Fibroblast of pulmonary artery (primary cell): ENCODE data around the gene POMP.
"Not testable (repeated sequence)": the region's sequence is repeated elsewhere in the genome, so short reads cannot be mapped to it uniquely, and the experiment has no call there.

Experiments
- DNase-seq: peaks from one replicate; pipeline ENCODE4 v3.0.0-alpha.2; 2010; ENCODE audit warnings: low read depth
- H3K4me3 ChIP-seq: replicated peaks from 2 replicates; pipeline ENCODE4 v1.5.1; 2011; ENCODE audit warnings: low read depth, mild to moderate bottlenecking, control low read depth, low read length, moderate library complexity
- CTCF ChIP-seq: IDR thresholded peaks from 2 replicates; pipeline ENCODE4 v1.5.1; 2011; ENCODE audit warnings: mild to moderate bottlenecking, control low read depth, low read length, inconsistent platforms; ENCODE audit errors: missing control alignments

The POMP gene

GRCh38 chr13:28685114-28685513, 26.2 kb downstream of the POMP start:
- H3K4me3 ChIP-seq, result no peak overlapping the region
- DNase-seq, result no peak
- no peak for TF ChIP-seq CTCF

DNA sequence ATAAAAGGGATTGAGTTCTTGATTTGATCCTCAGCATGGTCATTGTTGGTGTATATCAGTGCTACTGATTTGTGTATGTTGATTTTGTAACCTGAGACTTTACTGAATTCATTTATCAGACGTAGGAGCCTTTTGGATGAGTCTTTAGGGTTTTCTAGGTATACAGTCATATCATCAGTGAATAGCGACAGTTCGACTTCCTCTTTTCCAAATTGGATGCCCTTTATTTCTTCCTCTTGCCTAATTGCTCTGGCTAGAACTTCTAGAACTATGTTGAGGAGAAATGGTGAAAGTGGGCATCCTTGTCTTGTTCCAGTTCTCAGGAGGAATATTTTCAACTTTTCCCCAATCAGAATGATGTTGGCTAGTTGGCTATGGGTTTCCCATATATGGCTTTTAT, 27.0 kb downstream of the POMP start:
- no peak for TF ChIP-seq CTCF
- H3K4me3 ChIP-seq, result no peak overlapping the region
- no peak for DNase-seq

DNA sequence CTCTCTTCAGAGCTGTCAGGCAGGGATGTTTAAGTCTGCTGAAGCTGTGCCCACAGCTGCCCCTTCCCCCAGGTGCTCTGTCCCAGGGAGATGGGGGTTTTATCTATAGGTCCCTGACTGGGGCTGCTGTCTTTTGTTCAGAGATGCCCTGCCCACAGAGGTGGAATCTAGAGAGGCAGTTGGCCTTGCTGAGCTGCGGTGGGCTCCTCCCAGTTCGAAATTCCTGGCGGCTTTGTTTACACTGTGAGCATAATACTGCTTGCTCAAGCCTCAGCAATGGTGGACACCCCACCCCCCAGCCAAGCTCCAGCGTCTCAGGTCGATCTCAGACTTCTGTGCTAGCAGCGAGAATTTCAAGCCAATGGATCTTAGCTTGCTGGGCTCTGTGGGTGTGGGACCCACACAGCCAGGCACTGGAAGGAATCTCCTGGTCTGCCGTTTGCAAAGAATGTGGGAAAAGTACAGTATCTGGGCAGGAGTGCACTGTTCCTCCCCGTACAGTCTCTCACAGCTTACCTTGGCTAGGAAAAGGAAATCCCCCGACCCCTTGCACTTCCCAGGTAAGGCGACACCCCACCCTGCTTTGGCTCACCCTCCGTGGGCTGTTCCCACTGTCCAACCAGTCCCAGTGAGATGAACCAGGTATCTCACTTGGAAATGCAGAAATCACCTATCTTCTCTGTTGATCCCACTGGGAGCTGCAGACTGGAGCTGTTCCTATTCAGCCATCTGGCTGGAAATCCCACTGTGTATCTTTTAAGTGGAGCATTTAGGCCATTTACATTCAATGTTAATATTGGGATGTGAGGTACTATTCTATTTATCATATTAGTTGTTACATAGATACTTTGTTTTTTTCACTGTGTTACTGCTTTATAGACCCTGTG, 34.9 kb downstream of the POMP start:
- not testable (repeated sequence) for H3K4me3 ChIP-seq
- DNase-seq, result peak; percentile 55

DNA sequence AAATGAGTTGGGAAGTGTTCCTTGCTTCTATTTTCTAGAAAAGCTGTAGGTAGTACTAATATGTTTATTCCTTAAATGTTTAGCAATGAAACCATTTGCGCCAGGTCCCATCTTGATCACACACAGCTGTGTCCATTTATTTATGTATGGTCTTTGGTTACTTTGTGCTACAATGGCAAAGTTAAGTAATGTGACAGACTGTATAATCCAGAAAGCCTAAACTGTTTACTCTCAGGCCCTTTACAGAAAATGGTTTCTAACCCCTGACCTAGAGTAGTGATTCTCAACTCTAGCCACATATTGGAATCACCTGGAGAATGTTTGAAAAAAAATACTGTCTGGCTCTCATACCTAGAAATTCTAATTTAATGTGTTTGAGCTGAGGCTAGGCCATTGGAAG, 38.5 kb downstream of the POMP start:
- TF ChIP-seq CTCF, result no peak
- H3K4me3 ChIP-seq, result no peak overlapping the region
- no peak for DNase-seq

DNA sequence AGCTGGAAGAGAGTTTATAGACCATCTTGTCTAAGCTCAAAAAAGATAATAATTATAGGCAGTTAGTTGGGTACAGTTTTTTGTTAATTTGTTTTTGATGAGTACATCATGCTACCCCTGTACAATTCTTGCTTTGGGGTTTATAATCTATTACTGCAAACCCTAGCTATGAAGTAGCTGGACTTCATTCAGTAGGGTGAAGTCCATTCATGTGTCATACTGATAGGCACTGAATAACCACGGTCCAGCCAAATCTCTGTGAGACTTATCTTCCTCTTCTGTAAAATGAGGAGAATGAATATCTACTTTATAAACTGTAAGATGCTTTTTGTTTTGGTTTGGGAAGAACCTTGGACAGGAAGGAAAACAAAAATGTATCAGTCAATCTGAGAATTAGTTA, 40.3 kb downstream of the POMP start:
- no peak for TF ChIP-seq CTCF
- DNase-seq, result no peak
- H3K4me3 ChIP-seq, result no peak overlapping the region

DNA sequence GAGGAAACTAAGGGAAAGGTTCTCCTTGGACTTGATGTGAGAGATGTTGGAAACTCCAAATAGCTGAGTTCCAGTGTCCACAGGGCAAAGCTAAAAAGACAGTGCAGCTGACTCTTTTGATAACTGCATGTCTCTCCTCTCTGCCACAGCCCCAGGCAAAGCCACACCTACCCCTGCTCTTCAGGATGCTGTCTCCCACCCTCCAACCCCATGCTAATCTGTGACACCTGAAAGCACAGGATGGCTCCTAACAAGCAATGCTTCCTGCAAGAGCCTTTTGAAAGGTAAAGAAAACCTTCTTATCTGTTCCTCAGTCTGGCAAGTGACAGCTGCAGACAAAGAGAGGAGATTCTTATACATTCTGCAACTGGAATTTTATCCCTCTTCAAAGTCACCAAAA, 45.4 kb downstream of the POMP start:
- no peak for TF ChIP-seq CTCF
- DNase-seq, result no peak
- H3K4me3 ChIP-seq, result no peak overlapping the region

GRCh38 chr13:28704919-28705318, 46.0 kb downstream of the POMP start:
- no peak for TF ChIP-seq CTCF
- H3K4me3 ChIP-seq, result no peak overlapping the region
- no peak for DNase-seq
